Inflammatory macrophage treated with lipopolysaccharide for 1 hour (primary cell): Measurements from ENCODE around the gene SLC1A1.
"Not testable (repeated sequence)": the region's sequence is repeated elsewhere in the genome, so short reads cannot be mapped to it uniquely, and the experiment has no call there.

Source experiments
- DNase-seq, 2 donors: peaks; one replicate each; pipeline ENCODE4 v3.0.0-alpha.2; 2020 to 2022

The SLC1A1 gene

DNA sequence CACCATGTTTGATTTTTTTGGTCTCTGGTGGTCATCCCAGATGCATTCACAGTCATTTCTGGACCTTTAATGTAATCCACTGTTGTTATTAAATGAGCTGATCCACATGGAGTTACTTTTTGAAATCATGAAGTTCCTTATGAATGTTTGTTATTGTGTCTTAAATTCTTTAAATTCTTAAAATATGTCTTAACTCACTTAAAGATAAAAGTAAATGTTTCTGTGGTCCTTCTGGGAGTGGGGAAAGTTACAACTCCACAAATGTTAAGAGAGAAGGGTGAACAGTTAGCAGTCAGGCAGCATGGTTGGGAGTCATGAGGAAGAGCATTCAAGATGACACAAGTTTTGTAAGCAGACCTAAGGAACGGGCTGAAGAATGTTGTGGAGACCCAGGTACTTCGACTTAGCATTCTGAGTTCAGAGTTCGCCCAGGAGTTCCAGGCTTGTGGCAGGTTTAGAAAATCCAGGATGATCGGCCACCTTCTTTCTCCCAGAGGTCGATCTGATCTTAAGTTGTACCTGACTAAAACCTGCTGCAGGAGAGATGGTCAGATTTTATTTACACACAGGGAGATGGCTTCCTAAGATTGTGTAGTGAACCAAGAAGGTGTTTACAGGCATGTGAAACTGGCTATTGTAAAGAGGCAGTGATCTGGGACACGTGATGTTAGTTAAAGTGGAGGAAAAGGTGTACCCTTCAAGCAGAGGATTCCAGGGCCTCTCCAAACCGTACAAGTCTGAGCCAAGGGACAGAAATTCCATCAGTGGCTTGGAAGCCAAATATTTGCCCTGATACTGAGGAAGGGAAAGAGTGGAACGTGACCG lies 17.2 kb downstream of the SLC1A1 start:
- no peak for DNase-seq

- DNase-seq, result no peak
Measured at GRCh38 chr9:4508246-4508906, 18.1 kb downstream of the SLC1A1 start.

GRCh38 chr9:4508907-4509589 lies 18.8 kb downstream of the SLC1A1 start:
- no peak for DNase-seq

GRCh38 chr9:4509590-4509984 lies 19.3 kb downstream of the SLC1A1 start:
- DNase-seq, result no peak

DNA sequence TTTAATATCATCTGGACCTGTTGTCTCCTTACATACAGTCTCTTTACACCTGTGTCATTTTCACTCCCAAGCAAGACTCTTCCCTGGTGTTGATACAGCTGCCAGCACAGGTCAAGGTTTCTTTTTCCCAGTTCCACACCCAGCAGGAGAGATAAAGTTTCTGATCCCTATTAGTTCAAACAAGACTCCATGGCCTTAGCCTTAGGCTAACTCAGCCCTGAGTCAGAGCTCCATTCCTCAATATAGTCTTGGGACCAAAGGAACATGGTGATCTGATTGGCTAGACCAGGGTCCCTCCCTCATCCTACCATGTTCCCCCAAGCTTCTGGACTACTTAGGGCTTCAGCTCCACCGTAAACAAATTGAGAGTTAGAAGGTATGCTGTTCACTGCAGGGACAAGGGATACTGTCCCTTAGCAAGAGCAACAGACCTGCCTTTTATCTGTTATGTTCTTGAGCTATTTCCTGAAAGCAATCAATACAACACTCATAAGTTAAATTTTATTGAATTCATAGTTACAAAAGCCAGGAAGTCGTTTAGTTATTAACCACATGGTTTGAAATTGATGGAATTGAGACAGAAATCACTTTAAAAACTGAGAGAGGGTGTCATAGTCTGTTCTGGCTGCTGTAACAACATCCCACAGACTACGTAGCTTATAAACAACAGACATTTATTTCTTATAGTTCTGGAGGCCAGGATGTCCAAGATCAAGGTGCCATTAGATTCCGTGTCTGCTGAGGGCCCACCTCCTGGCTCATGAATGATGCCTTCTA lies 20.5 kb downstream of the SLC1A1 start:
- DNase-seq, result no peak

- no peak for DNase-seq
Measured at GRCh38 chr9:4514252-4515128, 24.2 kb downstream of the SLC1A1 start.

DNA sequence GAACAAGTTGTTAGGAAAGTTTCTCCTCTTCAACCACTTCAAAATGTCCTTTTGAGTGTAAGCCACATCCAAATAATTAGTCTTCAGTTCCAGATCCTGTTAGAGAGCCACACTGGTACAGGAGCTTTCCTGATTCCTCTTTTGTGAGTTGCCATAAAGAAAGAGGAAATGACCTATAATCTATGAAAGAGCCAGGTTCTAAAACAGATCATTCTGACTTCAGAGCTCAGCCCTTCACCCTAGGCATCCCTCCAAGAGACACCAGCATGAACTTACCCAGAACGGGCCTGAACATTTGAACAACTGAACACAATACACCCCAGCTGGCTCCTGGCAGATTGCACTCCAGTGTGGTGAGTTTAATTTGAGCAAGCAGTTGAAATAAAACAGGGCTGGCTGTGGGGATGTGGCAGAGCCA lies 25.7 kb downstream of the SLC1A1 start:
- DNase-seq, result no peak

DNA sequence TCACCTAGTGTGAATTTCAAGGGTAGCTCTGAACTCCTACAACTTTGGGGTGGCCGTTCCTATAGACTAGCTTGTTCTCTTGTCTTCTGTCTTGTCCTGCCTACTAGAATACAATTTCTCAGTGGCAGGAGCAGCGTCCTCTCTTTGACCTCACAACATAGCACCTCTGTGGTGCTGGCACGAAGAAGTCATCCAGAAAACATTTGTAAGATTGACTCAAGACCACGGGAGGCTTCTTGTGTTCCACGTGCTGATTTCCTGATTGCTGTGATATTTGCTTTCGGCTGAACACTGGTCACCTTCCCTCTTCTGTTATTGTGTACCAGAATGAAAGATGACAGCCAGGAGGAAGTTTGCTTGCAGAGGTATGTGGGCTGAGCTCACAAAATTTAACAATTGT lies 27.0 kb downstream of the SLC1A1 start:
- no peak for DNase-seq

DNA sequence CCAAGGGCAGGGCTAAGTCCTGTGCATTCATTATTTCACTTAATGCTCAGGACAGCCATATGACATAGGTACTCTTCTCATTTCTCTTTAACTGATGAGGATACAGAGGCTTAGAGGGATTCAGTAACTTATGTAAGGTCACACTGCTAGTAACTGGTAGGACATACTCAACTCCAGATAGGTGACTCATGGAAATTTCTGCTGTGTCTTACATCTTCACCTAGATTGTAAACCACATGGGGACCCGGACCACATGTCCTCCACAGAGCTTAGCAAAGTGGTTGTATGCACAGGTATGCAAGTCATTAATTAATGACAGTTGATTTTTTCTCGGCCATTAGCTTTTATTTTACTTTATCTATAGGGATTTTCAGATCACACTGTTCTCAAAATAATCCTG lies 29.3 kb downstream of the SLC1A1 start:
- DNase-seq, result no peak

DNA sequence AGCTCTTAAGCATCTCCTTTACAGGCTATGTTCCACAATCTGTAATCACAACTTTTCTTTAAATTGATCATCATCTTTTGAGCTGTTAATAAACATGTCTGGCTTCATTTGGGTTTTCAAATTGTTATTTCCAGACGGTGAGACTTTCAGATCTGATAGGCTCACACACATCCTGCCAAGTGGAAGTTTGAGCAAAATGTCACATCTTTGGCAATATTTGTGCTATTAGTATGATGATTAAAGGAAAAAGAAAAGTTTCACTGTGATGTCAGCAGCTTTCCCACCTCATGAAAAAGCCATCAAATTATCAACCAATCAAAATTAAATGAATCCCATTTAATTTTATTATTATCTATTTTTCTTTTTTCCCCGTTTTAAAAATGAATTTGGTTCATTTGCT lies 29.8 kb downstream of the SLC1A1 start:
- no peak for DNase-seq

DNA sequence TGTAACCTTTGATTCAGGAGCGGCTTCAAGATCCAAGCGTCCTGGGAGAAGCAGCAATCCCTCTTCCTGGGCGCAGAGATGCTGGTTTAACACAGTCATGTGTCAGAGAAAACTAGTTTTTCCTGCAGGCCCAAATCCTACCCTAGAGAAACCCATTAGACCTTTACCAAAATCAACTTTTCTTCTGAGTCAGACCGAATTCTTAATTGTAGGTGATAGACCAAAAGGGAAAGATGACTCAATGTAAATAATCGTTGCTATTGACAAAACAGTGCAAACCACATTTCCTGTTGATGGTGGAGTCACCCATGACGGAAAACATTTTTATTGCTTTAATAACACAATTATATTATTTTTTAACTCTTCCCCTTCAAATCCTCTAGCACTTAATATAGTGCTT lies 40.1 kb downstream of the SLC1A1 start:
- DNase-seq, result no peak

GRCh38 chr9:4530831-4531230 lies 40.6 kb downstream of the SLC1A1 start:
- not testable (repeated sequence) for DNase-seq

GRCh38 chr9:4531355-4531754 lies 41.1 kb downstream of the SLC1A1 start:
- DNase-seq, result not testable (repeated sequence)

GRCh38 chr9:4533881-4534280 lies 43.6 kb downstream of the SLC1A1 start:
- DNase-seq, result not testable (repeated sequence)

DNA sequence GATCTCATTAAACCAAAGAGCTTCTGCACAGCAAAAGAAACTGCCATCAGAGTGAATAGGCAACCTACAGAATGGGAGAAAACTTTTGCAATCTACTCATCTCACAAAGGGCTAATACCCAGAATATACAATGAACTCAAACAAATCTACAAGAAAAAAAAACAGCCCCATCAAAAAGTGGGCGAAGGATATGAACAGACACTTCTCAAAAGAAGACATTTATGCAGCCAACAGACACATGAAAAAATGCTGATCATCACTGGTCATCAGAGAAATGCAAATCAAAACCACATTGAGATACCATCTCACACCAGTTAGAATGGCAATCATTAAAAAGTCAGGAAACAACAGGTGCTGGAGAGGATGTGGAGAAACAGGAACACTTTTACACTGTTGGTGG lies 45.9 kb downstream of the SLC1A1 start:
- not testable (repeated sequence) for DNase-seq

DNA sequence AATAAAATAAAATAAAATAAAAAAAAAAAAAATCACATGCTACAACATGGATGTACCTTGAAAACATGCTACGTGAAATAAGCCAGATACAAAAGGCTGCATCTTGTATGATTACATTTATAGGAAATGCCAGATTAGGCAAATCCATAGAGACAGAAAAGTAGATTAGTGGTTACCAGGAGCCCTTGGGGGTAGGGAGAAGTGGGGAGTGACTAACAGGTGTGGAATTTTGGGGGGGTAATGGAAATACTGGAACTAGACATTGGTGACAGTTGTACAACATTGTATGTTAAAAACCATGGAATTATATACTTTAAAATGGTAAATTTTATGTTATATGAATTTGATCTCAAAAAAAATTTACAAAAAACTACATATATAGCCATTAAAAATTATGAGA lies 47.3 kb downstream of the SLC1A1 start:
- DNase-seq, result no peak

GRCh38 chr9:4538107-4538506 lies 47.8 kb downstream of the SLC1A1 start:
- no peak for DNase-seq

DNA sequence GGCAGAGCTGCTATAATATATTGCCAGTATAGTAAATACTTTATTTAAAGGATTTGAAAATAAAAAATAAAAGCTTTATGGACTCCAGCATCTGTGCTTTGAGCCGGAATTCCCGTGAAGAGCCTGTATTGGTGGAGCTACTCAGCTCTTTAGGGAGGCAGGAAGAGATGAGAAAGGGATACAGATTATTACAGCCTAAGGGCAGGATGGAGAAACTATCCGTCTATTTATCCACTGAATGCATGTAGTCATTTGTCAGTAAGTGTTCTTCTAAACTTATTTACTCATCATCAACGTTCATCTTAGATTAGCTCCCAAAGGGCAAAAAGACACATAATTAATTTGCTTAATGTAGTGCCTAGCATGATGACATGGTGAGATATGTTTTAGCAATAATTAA lies 48.4 kb downstream of the SLC1A1 start:
- DNase-seq, result no peak

DNA sequence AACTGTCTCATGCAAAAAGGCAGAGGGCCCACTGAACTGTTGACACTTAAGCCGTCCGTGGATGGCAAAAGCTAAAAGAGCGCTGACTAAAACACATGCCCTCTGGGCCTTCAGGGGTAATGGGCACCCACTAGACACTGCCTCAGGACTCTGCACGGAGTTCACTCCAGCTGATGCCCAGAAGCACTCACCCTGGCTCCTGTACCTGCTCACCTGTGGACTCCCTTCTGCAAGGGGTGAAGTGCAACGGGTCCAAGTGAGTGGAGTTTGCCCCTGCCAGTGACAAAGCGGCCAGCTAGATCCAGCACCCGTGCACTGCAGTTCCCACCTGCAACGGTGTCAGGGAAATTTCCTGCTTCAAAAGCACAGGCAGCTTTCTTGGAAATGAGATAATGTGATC lies 50.2 kb downstream of the SLC1A1 start:
- DNase-seq, result no peak

DNA sequence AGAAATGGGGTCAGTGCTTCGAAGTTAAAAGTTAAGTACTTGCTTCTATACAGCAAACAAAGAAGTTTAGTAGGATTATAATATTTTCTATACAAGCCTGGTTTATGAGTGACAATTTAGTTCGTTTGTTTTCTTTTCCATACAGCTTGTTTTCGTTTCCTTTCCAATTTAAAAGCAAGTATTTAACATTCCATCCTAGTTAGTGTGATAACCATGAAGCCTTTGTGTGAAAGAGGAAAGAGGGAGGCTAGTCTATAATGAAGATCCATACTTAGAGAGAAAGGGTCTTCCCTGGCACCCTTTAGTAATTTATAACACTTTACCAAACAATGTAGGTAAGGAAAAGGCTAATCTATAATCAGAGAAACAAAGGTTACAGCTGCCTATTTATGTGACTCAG lies 51.0 kb downstream of the SLC1A1 start:
- no peak for DNase-seq

DNA sequence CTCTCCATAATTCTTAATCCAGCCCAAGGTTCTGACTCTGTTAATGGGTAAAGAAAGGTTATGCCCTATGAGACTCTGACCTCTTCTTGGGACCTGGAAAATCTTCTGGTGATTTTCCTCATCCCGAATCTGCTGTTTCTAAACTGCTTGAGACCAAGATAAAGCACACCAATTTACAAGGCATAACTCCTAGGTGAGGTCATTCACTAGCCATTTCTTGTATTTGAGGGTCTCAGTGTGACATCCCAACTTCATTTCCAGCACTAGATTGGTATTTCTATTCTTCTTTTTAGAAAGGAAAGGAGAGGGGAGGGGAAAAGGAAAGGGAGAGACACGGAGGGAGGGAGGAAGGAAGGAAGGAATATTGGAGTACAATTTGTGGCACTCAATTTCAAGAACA lies 51.6 kb downstream of the SLC1A1 start:
- no peak for DNase-seq

DNA sequence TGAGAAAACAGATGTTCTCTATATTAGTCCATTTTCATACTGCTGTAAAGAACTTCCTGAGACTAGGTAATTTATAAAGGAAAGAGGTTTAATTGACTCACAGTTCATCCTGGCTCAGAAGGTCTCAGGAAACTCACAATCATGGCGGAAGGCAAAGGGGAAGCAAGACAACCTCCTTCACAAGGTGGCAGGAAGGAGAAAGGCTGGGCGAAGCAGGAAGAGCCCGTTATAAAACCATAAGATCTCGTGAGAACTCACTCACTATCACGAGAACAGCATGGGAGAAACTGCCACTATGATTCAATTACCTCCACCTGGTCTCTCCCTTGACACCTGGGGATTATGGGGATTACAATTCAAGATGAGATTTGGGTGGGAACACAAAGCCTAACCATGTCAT lies 54.4 kb downstream of the SLC1A1 start:
- DNase-seq, result not testable (repeated sequence)
